Upper lobe of right lung (tissue), 1 donor: Measurements from ENCODE around the gene NBEA. TPM values are rescaled to one million over a fixed set of nuclear protein-coding genes. Genes with fewer than 3 reads are reported as not detected.

Experiments
- ATAC-seq: fragments of 200-7000 bp; cut with Tn5 transposase; one replicate; pipeline ENCODE4 v1.9.1; 2020; ENCODE audit warnings: mild to moderate bottlenecking, moderate library complexity
- DNase-seq: peaks from one replicate; pipeline ENCODE4 v3.0.0-alpha.2; 2020
- H3K27ac ChIP-seq: fragments of 200-600 bp; one replicate; pipeline ENCODE4 v1.8.0; 2022
- H3K27me3 ChIP-seq: fragments of 200-600 bp; one replicate; pipeline ENCODE4 v1.8.0; 2022; ENCODE audit warnings: mild to moderate bottlenecking
- H3K36me3 ChIP-seq: fragments of 200-600 bp; one replicate; pipeline ENCODE4 v1.8.0; 2022
- H3K4me1 ChIP-seq: fragments of 200-600 bp; one replicate; pipeline ENCODE4 v1.8.0; 2022
- H3K4me3 ChIP-seq: fragments of 200-600 bp; one replicate; pipeline ENCODE4 v1.8.0; 2022; ENCODE audit warnings: mild to moderate bottlenecking
- H3K9me3 ChIP-seq: fragments of 200-600 bp; one replicate; pipeline ENCODE4 v1.8.0; 2022
- intact Hi-C: fragments of 100-400 bp; cut with DNase I; formaldehyde crosslinking; loops from one replicate; pipeline ENCODE4 v1.11.0; 2022
- total RNA-seq: library from RNA; stranded (reverse); fragmentation: NEBNext Ultra II Directional; extraction: Animal tissue kit (Norgen Biotek cat#: 25700); gene quantifications from one replicate; pipeline ENCODE4 v1.2.1, GENCODE V29; 2021
- TF ChIP-seq, protein P1 (sequence below): fragments of 200-600 bp; IDR thresholded peaks from one replicate; pipeline ENCODE4 v1.8.0; 2022; ENCODE audit warnings: antibody characterized with exemption
- donor health status: DM: no; HTN: yes; CAD: no; lungs with severe emphysema.

The NBEA gene
- total RNA-seq, 1 donor from 2014 or later, result 5.6 TPM

DNA sequence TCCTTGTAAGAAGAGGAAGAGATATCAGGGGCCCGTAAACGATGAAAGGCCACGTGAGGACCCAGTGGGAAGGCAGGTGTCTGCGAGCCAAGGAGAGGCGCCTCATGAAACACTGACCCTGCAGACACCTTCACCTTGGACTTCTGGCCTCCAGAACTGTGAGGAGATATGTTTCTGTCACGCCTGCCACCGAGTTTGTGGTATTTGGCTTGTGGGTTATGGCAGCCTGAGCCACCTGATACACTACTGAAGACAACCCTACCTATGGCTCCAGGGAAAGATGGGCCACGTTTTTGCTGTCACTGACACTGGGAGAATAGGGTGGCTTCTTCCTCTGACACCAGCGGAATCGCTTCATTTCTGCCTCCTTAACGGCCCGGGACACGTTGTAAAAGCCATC lies 752.0 kb downstream of the NBEA start:
- Histone ChIP-seq H3K36me3 (no peaks in the 10 kb centered on the region), H3K9me3 (no peaks in the 10 kb centered on the region), H3K4me1 (no peaks in the 10 kb centered on the region), H3K4me3 (no peak overlapping the region), H3K27ac (no peak overlapping the region), H3K27me3 (no peaks in the 10 kb centered on the region)
- ATAC-seq (no peak), DNase-seq (no peak)
- intact Hi-C loops, result no loop called here
- TF ChIP-seq, protein P1, sequence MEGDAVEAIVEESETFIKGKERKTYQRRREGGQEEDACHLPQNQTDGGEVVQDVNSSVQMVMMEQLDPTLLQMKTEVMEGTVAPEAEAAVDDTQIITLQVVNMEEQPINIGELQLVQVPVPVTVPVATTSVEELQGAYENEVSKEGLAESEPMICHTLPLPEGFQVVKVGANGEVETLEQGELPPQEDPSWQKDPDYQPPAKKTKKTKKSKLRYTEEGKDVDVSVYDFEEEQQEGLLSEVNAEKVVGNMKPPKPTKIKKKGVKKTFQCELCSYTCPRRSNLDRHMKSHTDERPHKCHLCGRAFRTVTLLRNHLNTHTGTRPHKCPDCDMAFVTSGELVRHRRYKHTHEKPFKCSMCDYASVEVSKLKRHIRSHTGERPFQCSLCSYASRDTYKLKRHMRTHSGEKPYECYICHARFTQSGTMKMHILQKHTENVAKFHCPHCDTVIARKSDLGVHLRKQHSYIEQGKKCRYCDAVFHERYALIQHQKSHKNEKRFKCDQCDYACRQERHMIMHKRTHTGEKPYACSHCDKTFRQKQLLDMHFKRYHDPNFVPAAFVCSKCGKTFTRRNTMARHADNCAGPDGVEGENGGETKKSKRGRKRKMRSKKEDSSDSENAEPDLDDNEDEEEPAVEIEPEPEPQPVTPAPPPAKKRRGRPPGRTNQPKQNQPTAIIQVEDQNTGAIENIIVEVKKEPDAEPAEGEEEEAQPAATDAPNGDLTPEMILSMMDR, result no peak

GRCh38 chr13:35694549-35695447 lies 752.7 kb downstream of the NBEA start:
- no peak overlapping the region for H3K4me3 ChIP-seq
- intact Hi-C loops, result no loop called here

GRCh38 chr13:35695448-35695770 lies 753.3 kb downstream of the NBEA start:
- H3K27ac ChIP-seq, result no peak overlapping the region
- H3K4me3 ChIP-seq, result no peak overlapping the region
- H3K27me3 ChIP-seq, result no peaks in the 10 kb centered on the region
- H3K4me1 ChIP-seq, result peaks cover 5% of the 10 kb centered on the region
- DNase-seq (no peak), ATAC-seq (no peak)
- TF ChIP-seq, protein P1, result no peak
- intact Hi-C loops, result no loop called here
- no peaks in the 10 kb centered on the region for H3K36me3 ChIP-seq
- no peaks in the 10 kb centered on the region for H3K9me3 ChIP-seq

More at GRCh38 chr13:35694549-35695447, 752.7 kb downstream of the NBEA start:
- TF ChIP-seq, protein P1, result no peak
- H3K36me3 ChIP-seq, result no peaks in the 10 kb centered on the region
- H3K9me3 ChIP-seq, result no peaks in the 10 kb centered on the region
- no peaks in the 10 kb centered on the region for H3K4me1 ChIP-seq
- ATAC-seq (no peak), DNase-seq (no peak)
- H3K27me3 ChIP-seq, result no peaks in the 10 kb centered on the region
- no peak overlapping the region for H3K27ac ChIP-seq

DNA sequence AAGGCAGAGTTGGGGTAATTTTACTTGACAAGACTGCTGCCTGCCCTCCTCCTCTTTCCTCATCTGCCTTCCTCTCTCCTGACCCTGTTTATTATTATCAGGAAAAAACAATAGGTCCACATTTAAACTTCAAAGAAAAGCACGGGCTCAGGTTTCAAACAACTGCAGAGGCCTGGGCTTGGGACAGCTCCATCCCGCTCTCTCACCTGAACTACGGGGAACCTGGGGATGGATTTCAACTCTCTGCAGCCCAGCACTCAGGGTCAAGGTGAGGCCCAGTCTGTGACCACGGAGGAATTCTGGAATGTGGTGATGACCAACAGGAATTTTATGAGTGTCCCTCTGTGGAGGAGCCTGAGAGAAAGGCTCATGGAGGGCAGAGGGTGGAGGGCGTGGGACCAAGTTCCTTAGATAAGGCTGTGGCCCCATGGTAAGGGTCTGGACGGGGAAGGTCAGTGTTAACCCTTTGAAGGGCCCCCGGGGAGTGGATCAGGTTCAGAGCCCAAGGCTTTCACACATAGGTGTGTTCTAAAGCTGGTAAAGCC lies 755.2 kb downstream of the NBEA start:
- Histone ChIP-seq H3K9me3 (no peaks in the 10 kb centered on the region), H3K27me3 (no peaks in the 10 kb centered on the region), H3K27ac (no peak overlapping the region), H3K4me3 (no peak overlapping the region), H3K36me3 (no peaks in the 10 kb centered on the region), H3K4me1 (peaks cover 5% of the 10 kb centered on the region)
- DNase-seq, result no peak
- TF ChIP-seq, protein P1, result no peak
- ATAC-seq, result no peak
- intact Hi-C loops, result no loop called here

DNA sequence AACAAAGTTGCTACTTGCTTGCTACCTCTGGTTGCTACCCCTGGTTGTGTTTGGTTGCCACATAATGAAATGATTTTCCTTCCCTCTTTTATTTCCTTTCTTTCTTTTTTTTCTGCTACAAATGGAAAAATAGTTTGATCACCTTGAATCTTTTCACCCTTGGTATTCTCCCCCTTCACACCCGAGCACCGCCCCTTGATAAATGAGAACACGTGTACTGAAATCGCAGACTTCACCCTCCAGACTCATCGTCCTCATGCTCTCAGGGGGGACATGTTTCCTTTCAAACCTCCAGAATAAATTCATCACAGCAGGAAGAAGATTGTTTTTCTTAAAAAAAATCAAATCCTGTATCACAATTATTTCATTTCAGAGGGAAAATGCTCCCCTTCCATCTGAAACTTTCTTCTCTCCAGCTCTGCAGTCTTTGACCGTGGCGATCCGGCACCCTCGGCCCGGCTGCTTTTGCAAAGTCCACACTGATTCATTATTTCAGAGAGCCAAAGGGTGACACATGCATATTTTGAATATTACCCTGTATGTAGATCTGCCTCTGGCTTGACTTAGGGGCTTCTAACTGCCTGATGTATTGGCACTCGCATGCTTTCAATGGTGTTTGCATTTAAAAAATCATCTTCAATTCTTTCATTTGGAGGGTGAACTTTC lies 757.0 kb downstream of the NBEA start:
- H3K36me3 ChIP-seq, result no peaks in the 10 kb centered on the region
- TF ChIP-seq, protein P1, result no peak
- DNase-seq (no peak), ATAC-seq (no peak)
- no peak overlapping the region for H3K27ac ChIP-seq
- H3K4me1 ChIP-seq, result peaks cover 5% of the 10 kb centered on the region
- intact Hi-C loops, result no loop called here
- H3K4me3 ChIP-seq, result no peak overlapping the region
- no peaks in the 10 kb centered on the region for H3K27me3 ChIP-seq
- H3K9me3 ChIP-seq, result no peaks in the 10 kb centered on the region
